ENCODE measurements around the gene SEPTIN10. TPM values are rescaled to one million over a fixed set of nuclear protein-coding genes. Genes with fewer than 3 reads are reported as not detected.

The SEPTIN10 gene
- total RNA-seq, 1 experiment from 2014 or later, result 92.5 TPM

GRCh38 chr2:109646961-109647360 lies 33.2 kb upstream of the SEPTIN10 start:
- no CpG with 5 or more reads among the region's 8 CpGs for WGBS (ENCODE audit: extremely low coverage, insufficient read length, low lambda C conversion rate)
- H2BK120ac ChIP-seq (ENCODE audit: low read depth, low read length, poor library complexity, severe bottlenecking), result no peak overlapping the region
- H3K4ac ChIP-seq (ENCODE audit: low read depth, low read length), result no peak overlapping the region
- H4K20me1 ChIP-seq (ENCODE audit: control insufficient read depth, insufficient read depth, insufficient read length), result no peaks in the 10 kb centered on the region
- H3K56ac ChIP-seq (ENCODE audit: insufficient read length, low read depth, low read length), result no peak overlapping the region
- Mint-ChIP-seq H3K27me3 (ENCODE audit: low read depth) (no peaks in the 10 kb centered on the region), H3K36me3 (ENCODE audit: insufficient read depth in 1 of 3, low read depth in 3 of 3) (no peaks in the 10 kb centered on the region), H3K4me1 (peaks cover 25 to 32% of the 10 kb centered on the region in 2 experiments), H3K27ac (no peak overlapping the region), H3K9me3 (no peaks in the 10 kb centered on the region), H3K4me3 (no peak overlapping the region)
- H2AK5ac ChIP-seq (ENCODE audit: insufficient read length, low read length), result no peak overlapping the region
- no peak overlapping the region for H4K5ac ChIP-seq (ENCODE audit: insufficient read length, low read depth, low read length)
- no peak overlapping the region for H2BK20ac ChIP-seq (ENCODE audit: low read depth, low read length, poor library complexity, severe bottlenecking)
- no peaks in the 10 kb centered on the region for H3K9me3 ChIP-seq (ENCODE audit: control insufficient read depth, low read depth, low read length)
- H3T11ph ChIP-seq (ENCODE audit: low read length), result no peak overlapping the region
- H3K4me2 ChIP-seq (ENCODE audit: insufficient read depth, insufficient read length, low read length), result no peak overlapping the region
- H2AFZ ChIP-seq (ENCODE audit: low read length), result no peak overlapping the region
- H3K23ac ChIP-seq (ENCODE audit: insufficient read length, low read depth, low read length), result no peak overlapping the region
- no peaks in the 10 kb centered on the region for H3K79me2 ChIP-seq (ENCODE audit: insufficient read depth, low read length)
- no peak overlapping the region for H3K18ac ChIP-seq (ENCODE audit: insufficient read length, low read depth, low read length)
- TF ChIP-seq, protein P1, sequence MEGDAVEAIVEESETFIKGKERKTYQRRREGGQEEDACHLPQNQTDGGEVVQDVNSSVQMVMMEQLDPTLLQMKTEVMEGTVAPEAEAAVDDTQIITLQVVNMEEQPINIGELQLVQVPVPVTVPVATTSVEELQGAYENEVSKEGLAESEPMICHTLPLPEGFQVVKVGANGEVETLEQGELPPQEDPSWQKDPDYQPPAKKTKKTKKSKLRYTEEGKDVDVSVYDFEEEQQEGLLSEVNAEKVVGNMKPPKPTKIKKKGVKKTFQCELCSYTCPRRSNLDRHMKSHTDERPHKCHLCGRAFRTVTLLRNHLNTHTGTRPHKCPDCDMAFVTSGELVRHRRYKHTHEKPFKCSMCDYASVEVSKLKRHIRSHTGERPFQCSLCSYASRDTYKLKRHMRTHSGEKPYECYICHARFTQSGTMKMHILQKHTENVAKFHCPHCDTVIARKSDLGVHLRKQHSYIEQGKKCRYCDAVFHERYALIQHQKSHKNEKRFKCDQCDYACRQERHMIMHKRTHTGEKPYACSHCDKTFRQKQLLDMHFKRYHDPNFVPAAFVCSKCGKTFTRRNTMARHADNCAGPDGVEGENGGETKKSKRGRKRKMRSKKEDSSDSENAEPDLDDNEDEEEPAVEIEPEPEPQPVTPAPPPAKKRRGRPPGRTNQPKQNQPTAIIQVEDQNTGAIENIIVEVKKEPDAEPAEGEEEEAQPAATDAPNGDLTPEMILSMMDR (conservative IDR thresholded peaks at IDR 0.05), result no peak
- H2BK5ac ChIP-seq (ENCODE audit: insufficient read length, low read length), result no peak overlapping the region
- H3K27ac ChIP-seq (ENCODE audit: insufficient read length, low read depth, low read length), result no peak overlapping the region
- no peak overlapping the region for H4K8ac ChIP-seq (replicated peaks; ENCODE audit: insufficient read length, low read depth, low read length)
- H3K4me1 ChIP-seq (ENCODE audit: insufficient read depth, low read length), result no peaks in the 10 kb centered on the region; the same call in 1 of the 2 replicates
- H4K91ac ChIP-seq (ENCODE audit: insufficient read length, low read depth, low read length), result no peak overlapping the region
- no peak overlapping the region for H3K9ac ChIP-seq (ENCODE audit: extremely low read depth, insufficient read length, low read length)
- H3K14ac ChIP-seq (ENCODE audit: insufficient read depth, low read length), result no peak overlapping the region
- no peak for DNase-seq
- H2BK15ac ChIP-seq (ENCODE audit: low read depth, low read length), result no peak overlapping the region
- no peaks in the 10 kb centered on the region for H3K79me1 ChIP-seq (ENCODE audit: insufficient read depth, low read depth, low read length, poor library complexity, severe bottlenecking)
- H2BK12ac ChIP-seq (ENCODE audit: insufficient read length, low read depth, low read length), result no peak overlapping the region
- no peaks in the 10 kb centered on the region for H3K27me3 ChIP-seq (ENCODE audit: insufficient read depth, low read length)
- H3K23me2 ChIP-seq (ENCODE audit: insufficient read length, low read depth, low read length, poor library complexity, severe bottlenecking), result no peaks in the 10 kb centered on the region
